T-helper 17 cell (primary cell): ENCODE measurements around the gene POU1F1. TPM values are rescaled to one million over a fixed set of nuclear protein-coding genes. Genes with fewer than 3 reads are reported as not detected.
"Not testable (repeated sequence)": the region's sequence is repeated elsewhere in the genome, so short reads cannot be mapped to it uniquely, and the experiment has no call there.

Source experiments
- ATAC-seq: fragments of 150-1000 bp; cut with Tn5 transposase; 2 replicates; pipeline ENCODE4 v1.10.0; 2021; ENCODE audit warnings: mild to moderate bottlenecking, moderate library complexity
- DNase-seq, 3 donors: peaks; one replicate each; pipeline versions ENCODE4 v3.0.0 to v3.0.0-alpha.2; 2020 to 2021
- H3K9me3 ChIP-seq: one replicate; pipeline ENCODE4 v1.7.0; 2013; ENCODE audit warnings: low read length, mild to moderate bottlenecking; ENCODE audit not compliant: control insufficient read depth, poor library complexity, severe bottlenecking
- H3K27ac Mint-ChIP-seq: one replicate; pipeline ENCODE4 v1.8.0; 2022; ENCODE audit warnings: mild to moderate bottlenecking, moderate library complexity, mixed read lengths
- H3K27me3 Mint-ChIP-seq: one replicate; pipeline ENCODE4 v1.8.0; 2022; ENCODE audit warnings: mixed read lengths
- H3K36me3 Mint-ChIP-seq: one replicate; pipeline ENCODE4 v1.8.0; 2022; ENCODE audit warnings: low read depth, mixed read lengths
- H3K4me1 Mint-ChIP-seq: one replicate; pipeline ENCODE4 v1.8.0; 2022; ENCODE audit warnings: mild to moderate bottlenecking, mixed read lengths
- H3K4me3 Mint-ChIP-seq: one replicate; pipeline ENCODE4 v1.8.0; 2022; ENCODE audit warnings: mild to moderate bottlenecking, moderate library complexity, mixed read lengths
- total RNA-seq, 4 donors: library from RNA in 2 of 4; stranded (reverse) in 2 of 4; gene quantifications; one replicate each; pipeline ENCODE4 v1.2.3 and lab custom pipeline; 2022 to 2026

The POU1F1 gene, protein sequence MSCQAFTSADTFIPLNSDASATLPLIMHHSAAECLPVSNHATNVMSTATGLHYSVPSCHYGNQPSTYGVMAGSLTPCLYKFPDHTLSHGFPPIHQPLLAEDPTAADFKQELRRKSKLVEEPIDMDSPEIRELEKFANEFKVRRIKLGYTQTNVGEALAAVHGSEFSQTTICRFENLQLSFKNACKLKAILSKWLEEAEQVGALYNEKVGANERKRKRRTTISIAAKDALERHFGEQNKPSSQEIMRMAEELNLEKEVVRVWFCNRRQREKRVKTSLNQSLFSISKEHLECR
- total RNA-seq (not detected), total RNA-seq (lab: John Stamatoyannopoulos, UW) (0 to 0.08 reads per million in 2 donors)

DNA sequence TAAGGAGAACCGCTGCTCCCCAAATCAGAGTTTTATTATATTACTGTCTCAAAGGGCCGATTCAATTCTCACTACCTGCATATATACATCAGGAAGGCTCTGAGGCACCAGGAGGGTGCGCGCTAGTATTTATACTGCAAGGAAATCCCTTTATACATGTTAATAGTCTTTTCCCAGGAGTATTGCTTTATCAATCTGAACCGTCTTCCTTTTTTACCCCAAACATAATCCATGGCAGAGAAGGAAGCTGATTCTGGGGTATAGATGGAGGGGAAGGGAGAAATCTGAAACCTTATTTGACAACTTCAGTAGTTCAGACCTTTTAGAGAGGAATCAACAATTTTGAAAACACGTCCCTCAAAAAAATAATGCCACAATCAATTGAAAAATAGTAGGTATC is at the start of gene POU1F1:
Gene POU1F1, minus strand, starts transcription at position 101 of the 400 bp plus-strand sequence. CDS start 122 bp downstream, outside the sequence.
- H3K9me3 ChIP-seq = no peaks in the 10 kb centered on the region
- Mint-ChIP-seq H3K4me1 (no peaks in the 10 kb centered on the region), H3K4me3 (no peak within 1 kb of the TSS), H3K27ac (no peak within 1 kb of the TSS), H3K36me3 (peaks cover 2% of the 10 kb centered on the region), H3K27me3 (peaks cover 6% of the 10 kb centered on the region)
- DNase-seq = no peak
- no peak for ATAC-seq

DNA sequence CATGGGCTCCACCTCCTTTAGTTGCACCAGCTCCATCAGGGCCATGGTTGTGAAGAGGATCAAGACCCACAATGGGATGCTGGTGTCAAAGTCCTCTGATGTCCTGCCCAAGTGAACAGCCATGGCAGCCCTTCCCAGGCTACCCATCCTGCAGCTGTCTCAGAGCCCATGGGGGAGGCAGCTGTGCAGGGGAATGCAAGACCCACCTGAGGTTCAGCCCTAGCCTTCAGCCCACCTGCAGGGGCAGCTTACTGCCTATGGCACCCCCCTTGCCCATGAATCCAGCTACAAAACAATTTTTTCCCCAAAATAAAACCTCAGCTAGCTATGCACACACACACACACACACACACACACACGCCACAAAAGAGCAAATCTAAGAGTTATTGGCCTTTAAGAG is 48.2 kb upstream of the POU1F1 start:
- Mint-ChIP-seq H3K36me3 (peaks cover 2% of the 10 kb centered on the region), H3K27ac (no peak overlapping the region), H3K27me3 (peaks cover 44% of the 10 kb centered on the region), H3K4me3 (no peak overlapping the region), H3K4me1 (no peaks in the 10 kb centered on the region)
- no peaks in the 10 kb centered on the region for H3K9me3 ChIP-seq
- no peak for DNase-seq
- ATAC-seq = no peak

DNA sequence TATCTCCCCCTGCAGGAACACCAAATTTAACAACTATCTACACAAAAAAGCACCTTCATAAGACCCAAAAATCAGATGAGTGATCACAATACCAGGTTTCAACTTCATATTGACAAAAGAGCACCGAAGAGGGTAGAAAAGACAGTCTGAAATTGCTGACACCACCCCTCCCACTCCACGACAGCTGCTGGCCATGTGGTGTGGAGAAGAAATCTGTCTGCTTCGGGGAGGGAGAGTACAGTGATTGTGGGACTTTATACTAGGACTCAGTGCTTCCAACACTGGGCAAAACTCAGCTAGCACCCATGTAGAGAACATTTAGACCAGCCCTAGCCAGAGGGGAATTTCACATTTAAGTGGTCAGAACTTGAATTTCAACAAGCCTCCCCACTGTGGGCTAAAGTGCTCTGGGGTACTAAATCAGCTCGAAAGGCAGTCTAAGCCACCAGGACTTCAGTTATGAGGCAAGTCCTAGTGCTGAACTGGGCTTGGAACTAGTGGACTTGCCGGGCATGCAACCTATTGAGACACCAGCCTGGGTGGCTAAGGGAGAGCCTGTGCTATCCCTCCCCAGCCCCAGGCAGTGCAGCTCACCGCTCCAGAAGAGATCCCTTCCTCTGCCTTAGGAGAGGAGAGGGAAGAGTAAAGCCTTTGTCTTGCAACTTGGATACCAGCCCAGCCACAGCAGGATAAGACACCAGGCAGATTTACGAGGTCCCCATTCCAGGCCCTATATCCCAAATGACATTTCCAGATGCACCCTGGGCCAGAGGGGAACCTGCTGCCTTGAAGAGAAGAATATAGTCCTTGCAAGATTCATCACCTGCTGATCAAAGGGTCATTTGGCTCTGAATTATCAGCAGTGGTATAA is 44.6 kb upstream of the POU1F1 start:
- DNase-seq = no peak
- peaks cover 45% of the 10 kb centered on the region for H3K27me3 Mint-ChIP-seq
- H3K36me3 Mint-ChIP-seq = peaks cover 2% of the 10 kb centered on the region
- H3K9me3 ChIP-seq = no peaks in the 10 kb centered on the region
- no peak overlapping the region for H3K4me3 Mint-ChIP-seq
- no peak overlapping the region for H3K27ac Mint-ChIP-seq
- no peaks in the 10 kb centered on the region for H3K4me1 Mint-ChIP-seq
- no peak for ATAC-seq

DNA sequence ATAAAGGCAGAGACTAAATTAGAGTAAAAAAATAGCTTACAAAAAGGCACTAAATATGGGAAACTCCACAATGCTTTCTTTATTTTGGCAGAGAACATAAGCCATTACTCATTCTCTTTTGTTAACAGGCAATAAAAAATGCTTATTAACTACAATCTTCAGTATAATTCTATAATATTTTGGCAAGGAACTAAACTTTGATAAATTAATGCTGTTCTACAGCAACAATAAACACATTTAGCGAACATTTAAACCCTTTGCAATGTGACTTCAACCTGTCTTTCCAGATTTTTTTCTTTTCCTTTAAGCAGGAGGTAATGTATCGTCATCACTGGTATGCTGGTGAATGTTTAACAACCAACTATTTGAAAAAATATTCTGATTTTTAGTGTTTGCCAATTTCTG is 42.2 kb upstream of the POU1F1 start:
- DNase-seq (no peak), ATAC-seq (no peak)
- H3K36me3 Mint-ChIP-seq = peaks cover 2% of the 10 kb centered on the region
- H3K27me3 Mint-ChIP-seq = peaks cover 51% of the 10 kb centered on the region
- no peaks in the 10 kb centered on the region for H3K9me3 ChIP-seq
- H3K4me1 Mint-ChIP-seq = no peaks in the 10 kb centered on the region
- H3K4me3 Mint-ChIP-seq = no peak overlapping the region
- H3K27ac Mint-ChIP-seq = no peak overlapping the region

DNA sequence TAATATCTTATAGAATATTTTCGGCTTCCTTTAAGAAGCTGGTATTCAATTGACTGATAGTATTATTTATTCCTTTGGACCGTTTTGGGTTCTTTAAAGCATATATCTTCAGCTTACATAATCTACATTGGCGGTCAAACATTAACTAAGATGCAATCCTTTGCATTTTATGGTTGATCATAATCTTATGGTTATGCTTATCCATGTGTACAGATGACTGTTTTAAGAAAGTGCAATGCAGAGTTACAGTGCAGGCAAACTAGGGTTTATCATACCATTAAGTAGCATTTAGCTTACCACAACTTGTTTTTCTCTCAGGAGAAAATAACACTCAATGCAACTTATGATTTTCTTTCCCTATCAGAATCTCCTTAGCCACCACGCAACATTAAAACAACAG is 41.4 kb upstream of the POU1F1 start:
- no peaks in the 10 kb centered on the region for H3K4me1 Mint-ChIP-seq
- peaks cover 2% of the 10 kb centered on the region for H3K36me3 Mint-ChIP-seq
- no peak overlapping the region for H3K27ac Mint-ChIP-seq
- ATAC-seq (no peak), DNase-seq (no peak)
- H3K9me3 ChIP-seq = no peaks in the 10 kb centered on the region
- H3K27me3 Mint-ChIP-seq = peaks cover 48% of the 10 kb centered on the region
- no peak overlapping the region for H3K4me3 Mint-ChIP-seq

DNA sequence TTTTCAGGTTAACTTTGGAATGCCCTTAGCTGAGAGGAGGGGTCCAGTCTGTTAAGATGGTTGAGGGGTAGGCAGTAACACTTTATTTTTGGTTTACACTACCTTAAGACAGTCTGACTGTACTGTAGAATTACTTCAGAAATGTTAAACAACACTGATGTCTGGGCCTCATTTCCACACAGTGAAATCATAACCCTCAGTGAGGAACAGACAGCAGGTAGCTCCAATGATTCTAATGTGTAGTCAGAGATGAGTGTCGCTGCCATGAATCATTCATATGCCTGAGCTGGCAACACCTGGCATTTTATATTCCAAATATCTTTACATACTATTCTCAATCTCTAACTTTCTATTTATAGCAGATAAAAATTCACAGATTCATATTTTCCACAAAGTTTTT is 37.3 kb upstream of the POU1F1 start:
- Mint-ChIP-seq H3K27ac (no peak overlapping the region), H3K36me3 (no peaks in the 10 kb centered on the region), H3K4me1 (peaks cover 2% of the 10 kb centered on the region), H3K4me3 (no peak overlapping the region), H3K27me3 (peaks cover 18% of the 10 kb centered on the region)
- no peak for DNase-seq
- no peak for ATAC-seq
- no peaks in the 10 kb centered on the region for H3K9me3 ChIP-seq

DNA sequence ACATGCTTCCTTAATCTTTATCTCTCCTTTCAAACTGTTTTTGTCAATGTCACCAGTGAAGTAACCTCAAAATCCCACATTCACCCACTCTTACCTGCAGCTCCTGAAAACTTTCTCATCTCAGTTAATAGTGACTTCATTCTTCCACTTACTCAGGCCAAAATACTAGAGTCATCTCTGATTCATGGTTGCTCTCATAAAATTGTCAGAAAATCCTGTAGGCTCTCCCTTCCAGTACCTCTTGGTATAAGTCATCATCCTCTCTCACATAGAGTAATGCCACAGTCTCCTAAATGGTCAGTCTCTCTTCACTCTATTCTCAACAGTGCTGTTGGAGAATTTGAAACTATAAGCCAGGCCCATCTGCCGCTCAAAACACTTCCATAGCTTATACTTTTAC is 34.9 kb upstream of the POU1F1 start:
- no peaks in the 10 kb centered on the region for H3K9me3 ChIP-seq
- Mint-ChIP-seq H3K4me1 (peaks cover 2% of the 10 kb centered on the region), H3K4me3 (no peak overlapping the region), H3K27me3 (peaks cover 22% of the 10 kb centered on the region), H3K36me3 (no peaks in the 10 kb centered on the region), H3K27ac (no peak overlapping the region)
- ATAC-seq (no peak), DNase-seq (no peak)

DNA sequence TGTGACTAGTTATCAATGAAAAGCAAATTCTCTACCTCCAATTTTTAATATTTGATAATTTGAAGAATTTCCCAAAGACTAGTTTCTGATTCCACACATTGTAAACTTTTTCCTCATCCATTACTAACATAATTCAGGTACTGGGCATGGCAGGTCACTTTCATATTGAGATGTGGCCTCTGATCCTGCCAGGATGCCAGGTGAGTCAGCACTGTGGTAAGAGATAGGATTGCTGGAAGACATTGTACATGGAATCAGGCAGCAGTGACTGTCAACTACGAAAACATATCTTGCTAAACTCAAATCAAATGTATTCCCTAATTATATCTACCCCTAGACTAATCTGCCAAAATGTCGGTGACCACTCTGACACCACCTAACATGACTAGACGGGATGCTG is 33.2 kb upstream of the POU1F1 start:
- DNase-seq = no peak
- no peak for ATAC-seq
- no peak overlapping the region for H3K27ac Mint-ChIP-seq
- H3K4me3 Mint-ChIP-seq = no peak overlapping the region
- no peaks in the 10 kb centered on the region for H3K9me3 ChIP-seq
- peaks cover 16% of the 10 kb centered on the region for H3K27me3 Mint-ChIP-seq
- H3K36me3 Mint-ChIP-seq = no peaks in the 10 kb centered on the region
- H3K4me1 Mint-ChIP-seq = peaks cover 2% of the 10 kb centered on the region

DNA sequence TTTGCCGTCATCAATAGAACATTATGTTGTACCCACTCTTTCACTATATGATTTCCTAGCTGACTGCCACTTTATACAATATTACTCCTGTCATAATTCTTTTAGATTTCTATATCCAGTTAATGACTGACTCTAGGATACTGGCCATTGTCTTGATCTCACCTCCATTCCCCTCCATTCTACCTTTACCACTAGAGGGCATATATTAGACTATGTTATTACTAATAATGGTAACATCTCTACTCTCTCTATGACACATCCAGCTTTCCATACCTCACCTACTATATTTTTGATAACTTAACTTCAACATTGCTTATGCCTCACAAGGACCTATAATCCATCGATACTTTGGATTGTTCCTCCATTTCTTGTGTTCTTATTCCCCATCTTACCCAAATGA is 31.4 kb upstream of the POU1F1 start:
- Mint-ChIP-seq H3K4me3 (no peak overlapping the region), H3K27ac (no peak overlapping the region), H3K4me1 (peaks cover 2% of the 10 kb centered on the region), H3K27me3 (peaks cover 13% of the 10 kb centered on the region), H3K36me3 (no peaks in the 10 kb centered on the region)
- DNase-seq (no peak), ATAC-seq (no peak)
- no peaks in the 10 kb centered on the region for H3K9me3 ChIP-seq

DNA sequence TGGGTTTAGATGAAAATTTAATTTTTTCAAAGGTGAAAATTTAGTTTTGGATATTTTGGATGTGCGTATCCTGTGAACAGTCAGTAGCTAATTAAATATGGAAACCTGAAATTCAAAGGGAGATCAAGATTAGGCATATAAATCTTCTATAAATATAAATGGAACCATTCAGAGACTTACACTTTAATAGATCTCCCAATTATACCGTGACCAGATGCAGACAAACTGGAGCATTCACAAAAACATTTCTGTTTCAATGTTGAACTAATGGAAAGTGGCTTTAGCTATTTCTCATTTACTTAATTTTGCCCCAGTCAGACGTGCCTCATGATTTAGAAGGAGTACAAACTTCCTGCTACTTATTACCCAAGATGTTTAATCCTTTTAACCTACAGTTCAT is 29.1 kb upstream of the POU1F1 start:
- ATAC-seq (no peak), DNase-seq (no peak)
- Mint-ChIP-seq H3K4me3 (no peak overlapping the region), H3K4me1 (no peaks in the 10 kb centered on the region), H3K27ac (no peak overlapping the region), H3K27me3 (peaks cover 4% of the 10 kb centered on the region), H3K36me3 (no peaks in the 10 kb centered on the region)
- H3K9me3 ChIP-seq = no peaks in the 10 kb centered on the region

DNA sequence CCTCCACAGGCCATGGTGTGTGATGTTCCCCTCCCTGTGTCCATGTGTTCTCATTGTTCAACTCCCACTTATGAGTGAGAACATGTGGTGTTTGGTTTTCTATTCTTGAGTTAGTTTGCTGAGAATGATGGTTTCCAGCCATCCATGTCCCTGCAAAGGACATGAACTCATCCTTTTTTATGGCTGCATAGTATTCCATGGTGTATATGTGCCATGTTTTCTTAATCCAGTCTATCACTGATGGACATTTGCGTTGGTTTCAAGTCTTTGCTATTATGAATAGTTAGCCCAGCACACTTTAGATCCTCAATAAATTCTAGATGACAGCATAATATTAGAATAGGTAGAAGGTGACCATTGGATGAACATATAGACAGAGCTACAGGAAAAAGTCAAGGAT is 28.6 kb upstream of the POU1F1 start:
- not testable (repeated sequence) for H3K27ac Mint-ChIP-seq

DNA sequence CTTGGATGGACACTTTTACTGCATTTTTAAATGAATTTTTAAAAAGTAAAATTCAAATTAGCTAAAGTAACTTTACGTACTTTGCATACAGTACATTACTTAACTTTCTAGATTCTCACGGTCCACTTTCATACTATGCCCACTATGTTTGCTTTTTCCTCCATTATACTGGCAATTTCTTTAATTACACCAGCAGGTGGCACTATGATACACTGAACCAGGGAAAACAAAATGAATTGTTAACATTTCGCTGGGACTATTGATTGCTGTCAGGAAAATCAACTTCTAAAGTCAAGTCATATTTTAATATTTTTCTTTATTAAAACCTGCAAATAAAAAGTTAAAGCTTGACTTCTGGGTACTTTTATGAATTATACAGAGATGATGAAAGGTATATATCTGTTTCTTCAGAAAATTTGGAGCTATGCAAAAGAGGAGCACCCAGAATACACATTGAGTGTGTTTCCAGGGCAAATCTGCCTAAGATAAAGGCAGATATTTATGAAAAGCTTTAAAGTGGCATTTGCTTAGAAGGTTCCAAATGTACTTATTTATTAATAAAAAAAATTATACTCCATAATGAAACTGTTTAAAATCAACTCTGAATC is 21.8 kb upstream of the POU1F1 start:
- H3K27me3 Mint-ChIP-seq = no peaks in the 10 kb centered on the region
- DNase-seq (no peak), ATAC-seq (peak; percentile 60)

More for the DNA sequence above, 28.6 kb upstream of the POU1F1 start:
- ATAC-seq, H3K27me3 Mint-ChIP-seq, H3K4me1 Mint-ChIP-seq, H3K4me3 Mint-ChIP-seq, H3K36me3 Mint-ChIP-seq, DNase-seq, H3K9me3 ChIP-seq: not testable (repeated sequence)

DNA sequence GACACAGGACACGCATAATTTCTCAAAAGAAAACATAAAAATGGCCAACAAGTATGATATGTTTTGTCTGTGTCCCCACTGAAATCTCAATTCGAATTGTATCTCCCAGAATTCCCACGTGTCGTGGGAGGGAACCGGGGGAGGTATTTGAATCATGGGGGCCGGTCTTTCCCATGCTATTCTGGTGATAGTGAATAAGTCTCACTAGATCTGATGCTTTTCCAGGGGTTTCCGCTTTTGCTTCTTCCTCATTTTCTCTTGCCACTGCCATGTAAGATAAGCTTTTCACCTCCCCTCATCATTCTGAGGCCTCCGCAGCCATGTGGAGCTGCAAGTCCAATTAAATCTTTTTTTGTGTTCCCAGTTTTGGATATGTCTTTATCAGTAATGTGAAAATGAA is 12.1 kb upstream of the POU1F1 start:
- no peak for ATAC-seq
- Mint-ChIP-seq H3K36me3 (peaks cover 5% of the 10 kb centered on the region), H3K27me3 (peaks cover 14% of the 10 kb centered on the region)

More for the DNA sequence above, 21.8 kb upstream of the POU1F1 start:
- Mint-ChIP-seq H3K27ac (no peak overlapping the region), H3K4me3 (no peak overlapping the region), H3K4me1 (no peaks in the 10 kb centered on the region), H3K36me3 (no peaks in the 10 kb centered on the region)
- H3K9me3 ChIP-seq = no peaks in the 10 kb centered on the region

More for the DNA sequence above, 12.1 kb upstream of the POU1F1 start:
- H3K9me3 ChIP-seq = no peaks in the 10 kb centered on the region
- Mint-ChIP-seq H3K4me3 (no peak overlapping the region), H3K4me1 (no peaks in the 10 kb centered on the region), H3K27ac (no peak overlapping the region)
- DNase-seq = no peak
